DND-41 (cell line): Measurements from ENCODE around the gene BIRC2.
A peak's percentile ranks its signal among the peaks of the same experiment; 100 is the strongest.

Source experiments
- ATAC-seq: fragments of 200-7000 bp; cut with Tn5 transposase; 3 replicates; pipeline ENCODE4 v1.9.1; 2021; ENCODE audit warnings: low read depth; ENCODE audit not compliant: insufficient read depth
- DNase-seq: peaks from one replicate; pipeline ENCODE4 v3.0.0-alpha.2; 2020
- H2AFZ ChIP-seq: 2 replicates; pipeline ENCODE4 v1.6.0; 2012; ENCODE audit warnings: low read depth, low read length
- H3K27ac ChIP-seq: 2 replicates; pipeline ENCODE4 v1.5.1; 2012; ENCODE audit warnings: low read length, inconsistent platforms
- H3K27me3 ChIP-seq: fragments of 200-600 bp; sonication (generic); 2 replicates; pipeline ENCODE4 v1.6.0; 2012; ENCODE audit warnings: low read length, mild to moderate bottlenecking, inconsistent platforms; ENCODE audit not compliant: insufficient read depth, poor library complexity
- H3K36me3 ChIP-seq: 2 replicates; pipeline ENCODE4 v1.5.1; 2012; ENCODE audit warnings: low read length, inconsistent platforms; ENCODE audit not compliant: insufficient read depth
- H3K4me1 ChIP-seq: 2 replicates; pipeline ENCODE4 v1.5.1; 2012; ENCODE audit warnings: mild to moderate bottlenecking, low read length; ENCODE audit not compliant: insufficient read depth
- H3K4me2 ChIP-seq: 2 replicates; pipeline ENCODE4 v1.6.0; 2012; ENCODE audit warnings: mild to moderate bottlenecking, moderate library complexity, low read length, inconsistent platforms; ENCODE audit not compliant: insufficient read depth
- H3K4me3 ChIP-seq, 2 experiments: fragments of 200-600 bp in 1 of 2; shearing (Covaris generic) in 1 of 2; 2 replicates each; pipeline ENCODE4 v1.5.1; 2012 to 2016; ENCODE audit warnings: inconsistent platforms in 2 of 2, low read length in 2 of 2, mild to moderate bottlenecking in 2 of 2, low read depth in 1 of 2, moderate library complexity in 1 of 2
- H3K79me2 ChIP-seq: 2 replicates; pipeline ENCODE4 v1.6.0; 2012; ENCODE audit warnings: low read length, inconsistent platforms; ENCODE audit not compliant: insufficient read depth
- H3K9ac ChIP-seq: 2 replicates; pipeline ENCODE4 v1.6.0; 2012; ENCODE audit warnings: low read depth, mild to moderate bottlenecking, inconsistent platforms, low read length, moderate library complexity
- H3K9me3 ChIP-seq: 2 replicates; pipeline ENCODE4 v1.5.1; 2012; ENCODE audit warnings: low read length, moderate library complexity, mild to moderate bottlenecking, inconsistent platforms; ENCODE audit not compliant: insufficient read depth, severe bottlenecking
- H4K20me1 ChIP-seq: 2 replicates; pipeline ENCODE4 v1.6.0; 2012; ENCODE audit warnings: low read length; ENCODE audit not compliant: insufficient read depth
- EZH2 ChIP-seq: IDR thresholded peaks from 3 replicates; pipeline ENCODE4 v1.6.1; 2012; ENCODE audit warnings: borderline replicate concordance, low read depth, mild to moderate bottlenecking, moderate library complexity, low read length, inconsistent platforms; ENCODE audit not compliant: severe bottlenecking
- TF ChIP-seq, protein P1 (sequence below): IDR thresholded peaks from 2 replicates; pipeline ENCODE4 v1.5.1; 2012; ENCODE audit warnings: borderline replicate concordance, low read length, moderate library complexity, mild to moderate bottlenecking; ENCODE audit not compliant: poor library complexity, severe bottlenecking; ENCODE audit errors: extremely low read depth

BIRC2 gene

DNA sequence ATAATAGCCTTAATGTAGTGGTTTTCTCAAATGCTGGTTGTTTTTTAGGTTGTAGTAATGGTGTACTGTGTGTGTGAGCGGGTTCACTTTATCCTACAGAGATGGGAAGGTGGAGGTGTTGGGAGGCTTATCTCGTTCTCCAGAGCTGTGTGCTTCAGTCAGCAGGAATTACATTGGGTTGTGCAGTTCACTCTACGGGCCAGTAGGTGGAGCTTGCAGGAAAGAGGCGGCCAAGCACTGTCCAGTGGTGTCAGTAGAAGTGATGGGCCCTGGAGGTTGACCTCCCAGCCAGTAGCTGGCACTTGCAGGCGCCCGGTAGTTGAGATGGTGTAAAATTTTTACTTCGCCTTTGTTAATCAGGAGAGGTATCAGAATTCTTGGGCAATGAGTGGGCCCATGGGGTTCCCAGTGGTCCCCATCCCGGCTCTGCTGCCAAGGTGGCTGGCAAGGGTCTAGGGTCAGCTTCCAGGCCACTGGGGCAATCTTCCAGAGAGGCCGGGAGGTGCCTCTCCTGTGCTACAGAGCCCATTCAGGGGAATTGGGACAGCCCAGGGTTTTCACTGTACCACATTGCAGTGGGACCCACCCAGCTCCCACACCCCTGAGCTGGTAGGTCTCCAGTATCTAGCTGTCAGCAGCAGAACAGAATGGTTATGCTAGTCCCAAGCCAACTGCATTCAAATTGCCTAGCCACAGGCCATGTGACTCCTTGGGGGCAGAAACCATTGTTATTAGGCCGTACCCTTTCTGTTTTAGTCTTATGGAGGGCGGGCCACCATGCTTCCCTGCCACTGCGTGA lies 43.9 kb downstream of the BIRC2 start:
- Histone ChIP-seq H3K9me3 (no peaks in the 10 kb centered on the region), H3K4me2 (no peak overlapping the region), H3K27ac (no peak overlapping the region), H3K27me3 (no peaks in the 10 kb centered on the region), H3K36me3 (peaks cover 44% of the 10 kb centered on the region), H3K4me3 (no peak overlapping the region), H4K20me1 (no peaks in the 10 kb centered on the region), H3K9ac (no peak overlapping the region), H2AFZ (no peak overlapping the region), H3K79me2 (no peaks in the 10 kb centered on the region), H3K4me1 (peaks cover 14% of the 10 kb centered on the region)
- ATAC-seq (peak; percentile 71), DNase-seq (peak; percentile 53)
- no peak for TF ChIP-seq EZH2
- TF ChIP-seq, protein P1, sequence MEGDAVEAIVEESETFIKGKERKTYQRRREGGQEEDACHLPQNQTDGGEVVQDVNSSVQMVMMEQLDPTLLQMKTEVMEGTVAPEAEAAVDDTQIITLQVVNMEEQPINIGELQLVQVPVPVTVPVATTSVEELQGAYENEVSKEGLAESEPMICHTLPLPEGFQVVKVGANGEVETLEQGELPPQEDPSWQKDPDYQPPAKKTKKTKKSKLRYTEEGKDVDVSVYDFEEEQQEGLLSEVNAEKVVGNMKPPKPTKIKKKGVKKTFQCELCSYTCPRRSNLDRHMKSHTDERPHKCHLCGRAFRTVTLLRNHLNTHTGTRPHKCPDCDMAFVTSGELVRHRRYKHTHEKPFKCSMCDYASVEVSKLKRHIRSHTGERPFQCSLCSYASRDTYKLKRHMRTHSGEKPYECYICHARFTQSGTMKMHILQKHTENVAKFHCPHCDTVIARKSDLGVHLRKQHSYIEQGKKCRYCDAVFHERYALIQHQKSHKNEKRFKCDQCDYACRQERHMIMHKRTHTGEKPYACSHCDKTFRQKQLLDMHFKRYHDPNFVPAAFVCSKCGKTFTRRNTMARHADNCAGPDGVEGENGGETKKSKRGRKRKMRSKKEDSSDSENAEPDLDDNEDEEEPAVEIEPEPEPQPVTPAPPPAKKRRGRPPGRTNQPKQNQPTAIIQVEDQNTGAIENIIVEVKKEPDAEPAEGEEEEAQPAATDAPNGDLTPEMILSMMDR: peak; percentile 82

DNA sequence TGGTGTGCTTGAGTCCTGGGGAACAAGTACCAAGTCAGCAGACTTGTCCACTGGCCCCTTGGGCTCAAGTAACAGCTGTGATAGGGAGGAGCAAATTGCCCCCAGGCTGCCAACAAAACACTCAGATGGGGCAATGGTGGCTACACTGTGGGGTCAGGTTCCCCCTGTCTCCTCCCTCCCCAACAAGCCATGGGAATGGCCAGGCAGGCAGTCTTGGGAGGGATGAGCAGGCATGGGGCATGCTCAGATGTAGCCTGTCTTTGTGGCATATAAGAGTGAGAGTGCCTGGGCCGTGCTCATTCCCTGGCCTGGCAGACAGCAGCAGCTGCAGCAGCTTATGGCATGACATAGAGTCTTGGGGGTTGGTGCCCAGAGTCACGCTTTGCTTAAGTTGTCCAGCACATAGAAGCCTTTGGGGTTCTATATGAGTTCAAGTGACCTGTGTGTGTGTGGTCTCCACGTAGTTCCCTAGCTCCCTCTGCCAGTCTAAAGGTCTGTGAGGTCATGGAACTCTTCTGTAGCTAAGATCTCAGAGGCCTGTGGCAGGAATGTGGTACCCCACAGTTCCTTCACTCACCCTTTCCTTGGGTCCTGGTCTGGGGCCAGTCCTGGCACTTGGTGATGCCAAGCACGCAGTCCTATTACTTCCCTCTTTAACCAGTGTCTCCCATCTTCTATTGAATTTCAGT lies 44.7 kb downstream of the BIRC2 start:
- TF ChIP-seq EZH2: no peak
- TF ChIP-seq, protein P1: no peak

DNA sequence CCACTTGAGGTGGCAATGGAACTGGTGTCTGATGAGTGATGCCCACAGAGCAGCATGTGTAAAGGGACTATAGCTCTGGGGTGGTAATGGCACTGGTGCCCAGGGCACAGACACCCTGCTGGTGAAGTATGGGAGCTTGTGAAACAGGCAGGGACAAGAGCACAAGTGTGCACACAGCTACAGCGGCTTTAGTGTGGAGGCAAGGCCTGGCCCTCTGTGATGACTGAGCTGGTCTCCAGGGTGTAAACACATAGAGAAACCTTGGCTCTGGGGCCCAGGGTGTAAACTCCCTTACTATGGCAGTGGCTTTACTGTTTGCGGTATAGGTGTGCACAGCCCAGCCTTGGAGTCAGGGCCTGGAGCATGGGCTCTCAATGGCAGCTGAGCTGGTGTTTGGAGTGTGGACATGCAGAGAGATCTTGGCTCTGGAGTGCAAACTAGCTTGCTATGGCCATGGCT lies 46.3 kb downstream of the BIRC2 start:
- peak; percentile 22; the same call in 2 of the 3 replicates for ATAC-seq
- Histone ChIP-seq H3K4me1 (no peaks in the 10 kb centered on the region), H3K9ac (no peak overlapping the region), H3K4me2 (no peak overlapping the region), H3K9me3 (no peaks in the 10 kb centered on the region), H3K27ac (no peak overlapping the region), H3K4me3 (no peak overlapping the region), H3K27me3 (no peaks in the 10 kb centered on the region), H2AFZ (no peak overlapping the region), H4K20me1 (no peaks in the 10 kb centered on the region), H3K79me2 (no peaks in the 10 kb centered on the region), H3K36me3 (peaks cover 53% of the 10 kb centered on the region)
- no peak for DNase-seq
- TF ChIP-seq EZH2: no peak
- TF ChIP-seq, protein P1: no peak

More for the DNA sequence above, 44.7 kb downstream of the BIRC2 start:
- Histone ChIP-seq H3K4me3 (no peak overlapping the region), H3K4me1 (peaks cover 6% of the 10 kb centered on the region), H3K36me3 (peaks cover 44% of the 10 kb centered on the region), H3K4me2 (no peak overlapping the region), H3K27ac (no peak overlapping the region), H3K79me2 (no peaks in the 10 kb centered on the region), H3K9me3 (no peaks in the 10 kb centered on the region), H2AFZ (no peak overlapping the region), H3K9ac (no peak overlapping the region), H3K27me3 (no peaks in the 10 kb centered on the region), H4K20me1 (no peaks in the 10 kb centered on the region)
- peak; percentile 24; the same call in 2 of the 3 replicates for ATAC-seq
- DNase-seq: no peak
